HG03097 (cell line): ENCODE measurements around the gene GRIN2A.

Experiments used
- ATAC-seq: cut with Tn5 transposase; IDR thresholded peaks from one replicate; pipeline ENCODE4 v1.9.1; 2021; ENCODE audit not compliant: unreplicated experiment, low FRiP score

GRIN2A gene

DNA sequence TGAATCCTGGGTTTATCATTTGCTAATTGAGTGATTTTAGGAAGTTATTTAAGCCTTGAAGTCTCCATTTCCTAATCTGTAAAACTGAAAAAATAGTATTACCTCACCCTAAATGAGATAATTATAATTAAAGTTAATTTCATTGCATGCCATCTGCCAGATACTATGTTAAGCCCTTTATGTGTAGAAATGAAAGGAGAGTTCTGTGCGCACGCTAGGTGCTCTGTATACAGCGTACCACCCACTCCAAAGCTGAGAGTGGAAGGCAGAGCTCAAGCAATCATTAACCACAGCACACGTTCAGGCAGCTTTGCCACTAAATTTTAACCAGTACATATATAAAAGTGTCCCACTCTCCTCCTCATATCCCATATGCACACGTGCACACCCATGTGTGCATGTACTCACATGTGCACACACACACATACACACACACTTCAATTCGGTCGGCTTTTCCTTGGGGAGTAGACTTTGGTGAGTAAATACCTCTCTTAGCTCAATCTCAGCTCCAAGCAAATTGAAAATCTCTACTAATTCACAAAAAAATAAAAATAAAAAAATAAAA lies 204.8 kb downstream of the GRIN2A start:
- ATAC-seq: no peak

DNA sequence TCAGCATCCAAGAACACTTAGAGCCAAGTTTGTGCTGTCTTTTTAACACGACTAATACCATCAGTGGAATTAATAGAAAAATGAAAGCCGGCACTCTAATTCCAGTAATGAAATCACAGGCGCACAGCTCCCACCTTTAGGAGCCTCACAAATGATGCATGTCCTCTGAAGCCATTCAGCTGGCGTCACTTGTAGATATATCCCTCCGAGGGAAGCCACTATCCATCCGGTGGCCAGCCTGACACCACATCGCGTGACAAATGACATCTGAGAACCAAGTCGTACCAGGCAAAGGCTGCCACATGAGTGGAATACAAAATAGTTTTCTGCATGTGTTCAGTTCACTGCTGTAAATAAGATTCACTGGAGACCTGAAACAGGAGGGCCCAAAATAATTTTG lies 205.6 kb downstream of the GRIN2A start:
- ATAC-seq: no peak

DNA sequence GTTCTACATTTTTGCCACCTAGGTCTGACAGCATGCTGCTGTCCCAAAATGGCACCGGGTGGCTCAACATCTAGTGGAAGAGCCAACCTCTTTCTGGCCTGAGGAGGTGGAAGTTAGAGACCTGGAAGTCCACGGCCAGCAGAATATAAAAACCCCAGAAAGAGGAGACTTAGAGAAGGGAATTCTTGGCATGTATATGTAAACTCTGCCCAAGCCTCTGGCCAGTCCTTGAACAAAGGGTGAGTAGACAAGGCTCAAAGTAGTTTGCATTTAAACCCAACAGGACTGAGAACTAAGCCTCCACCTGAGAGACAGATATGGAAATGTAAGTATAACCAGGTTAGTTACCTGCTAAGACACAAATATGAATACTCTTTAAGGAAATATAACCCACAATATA lies 210.3 kb downstream of the GRIN2A start:
- ATAC-seq: no peak

DNA sequence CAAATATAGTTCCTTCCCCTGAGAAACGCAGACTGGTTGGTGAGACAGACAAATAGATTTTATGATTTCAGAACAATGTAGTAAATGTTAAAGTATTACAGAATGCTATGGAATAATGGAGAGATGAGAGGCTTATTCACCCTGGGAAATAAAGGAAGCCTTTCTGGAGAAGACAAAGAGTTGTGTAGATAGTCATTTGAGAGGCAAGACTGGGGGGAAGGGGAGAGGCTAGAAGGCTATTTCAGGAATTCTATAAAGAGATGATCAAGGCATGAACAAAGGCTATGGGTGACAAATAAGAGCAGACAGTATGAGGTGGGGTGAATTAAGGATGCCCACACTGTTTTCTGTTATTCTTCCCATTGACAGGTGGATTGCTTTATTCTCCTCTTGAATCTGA lies 211.4 kb downstream of the GRIN2A start:
- no peak for ATAC-seq

DNA sequence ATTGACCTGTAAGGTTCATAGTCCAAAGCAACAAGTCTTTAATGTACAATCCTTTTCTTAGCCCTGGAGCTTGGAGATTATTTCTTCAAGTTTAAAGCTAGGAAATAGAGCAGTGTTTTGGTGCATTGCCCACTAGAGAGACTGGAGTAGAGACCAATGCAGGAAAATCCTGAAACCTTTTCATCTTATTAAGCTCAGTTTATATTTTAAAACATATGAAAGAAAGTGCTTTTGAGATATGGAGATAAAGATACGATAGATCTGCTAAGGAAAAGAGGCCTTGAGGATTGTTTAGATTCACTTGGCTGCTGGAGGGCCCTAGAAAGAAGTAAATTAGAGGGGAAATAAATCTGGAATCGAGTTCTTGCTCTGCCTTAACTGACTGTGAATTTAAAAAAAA lies 212.0 kb downstream of the GRIN2A start:
- ATAC-seq: no peak

DNA sequence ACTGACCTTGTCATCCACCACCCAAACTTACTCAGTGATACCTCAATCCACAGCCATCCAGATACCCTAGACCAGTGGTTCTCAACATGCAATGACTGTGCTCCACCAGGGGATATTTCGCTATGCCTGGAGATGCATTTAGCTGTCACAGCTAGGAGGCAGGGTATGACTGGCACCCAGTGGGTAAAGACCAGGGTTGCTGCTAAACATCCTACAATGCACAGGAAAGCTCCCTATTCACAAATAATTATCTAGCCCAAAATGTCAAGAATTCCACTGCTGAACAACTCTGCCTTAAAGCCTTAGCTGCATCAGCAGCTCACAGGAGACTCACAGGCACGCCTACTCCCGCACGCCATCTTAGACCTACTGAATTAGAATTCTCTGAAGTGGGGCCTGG lies 212.6 kb downstream of the GRIN2A start:
- no peak for ATAC-seq

DNA sequence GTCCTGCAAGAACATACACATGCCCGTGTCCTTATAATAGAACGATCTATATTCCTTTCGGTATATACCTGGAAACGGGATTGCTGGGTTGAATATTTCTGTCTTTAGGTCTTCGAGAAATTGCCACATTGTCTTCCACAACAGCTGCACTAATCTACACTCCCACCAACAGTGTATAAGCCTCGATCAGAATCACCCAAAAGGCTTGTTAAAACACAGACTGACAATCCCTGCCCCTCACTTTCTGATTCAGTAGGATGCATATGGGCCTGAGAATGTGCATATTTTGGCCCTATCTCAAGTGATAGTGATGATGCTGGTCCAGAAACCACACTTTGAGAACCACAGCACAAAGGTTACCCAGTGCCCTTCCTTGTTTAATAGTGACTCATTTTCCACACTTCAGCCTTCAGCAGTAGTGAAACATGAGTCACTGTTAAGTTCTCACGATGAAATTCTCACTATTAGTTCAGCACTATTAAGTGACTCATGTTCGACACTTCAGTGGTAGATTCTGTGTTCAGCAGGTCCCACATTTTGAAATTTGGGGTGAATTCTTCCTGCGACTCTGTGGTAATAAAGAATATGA lies 215.6 kb downstream of the GRIN2A start:
- ATAC-seq: no peak

DNA sequence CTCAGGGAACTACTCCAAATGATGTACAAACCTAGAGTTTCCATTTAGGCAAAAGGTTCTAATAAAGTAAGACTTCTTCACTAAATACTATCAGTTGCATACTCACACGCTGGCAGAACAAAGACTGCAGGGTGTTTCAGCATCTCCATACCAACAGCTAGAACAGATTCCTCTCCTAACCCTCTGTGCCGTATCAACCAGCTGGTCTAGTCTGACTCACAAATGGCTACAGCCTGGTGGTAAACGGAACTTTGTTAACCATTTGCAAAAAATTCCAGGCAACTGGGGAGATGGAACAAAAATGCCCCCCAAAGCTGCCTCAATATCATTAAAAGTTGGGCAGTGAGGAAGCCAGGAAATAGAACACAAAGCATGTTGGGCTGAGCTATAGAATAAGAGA lies 217.1 kb downstream of the GRIN2A start:
- no peak for ATAC-seq

DNA sequence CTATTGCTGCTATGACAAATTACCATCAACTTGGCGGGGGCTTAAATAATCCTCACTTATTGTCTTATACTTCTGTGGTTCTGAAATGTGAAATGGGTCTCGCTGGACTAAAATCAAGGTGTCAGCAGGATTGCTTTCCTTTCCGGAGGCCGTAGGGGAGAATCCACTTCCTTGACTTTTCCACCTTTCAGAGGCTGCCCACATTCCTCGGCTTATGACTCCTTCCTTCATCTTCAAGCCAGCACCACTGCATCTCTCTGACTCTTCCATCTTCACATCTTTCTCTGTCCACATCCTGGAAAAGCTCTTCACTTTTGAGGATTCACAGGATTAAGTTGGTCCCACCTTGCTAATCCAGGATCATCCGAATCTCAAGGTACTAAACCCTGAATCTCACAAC lies 217.8 kb downstream of the GRIN2A start:
- ATAC-seq: no peak

DNA sequence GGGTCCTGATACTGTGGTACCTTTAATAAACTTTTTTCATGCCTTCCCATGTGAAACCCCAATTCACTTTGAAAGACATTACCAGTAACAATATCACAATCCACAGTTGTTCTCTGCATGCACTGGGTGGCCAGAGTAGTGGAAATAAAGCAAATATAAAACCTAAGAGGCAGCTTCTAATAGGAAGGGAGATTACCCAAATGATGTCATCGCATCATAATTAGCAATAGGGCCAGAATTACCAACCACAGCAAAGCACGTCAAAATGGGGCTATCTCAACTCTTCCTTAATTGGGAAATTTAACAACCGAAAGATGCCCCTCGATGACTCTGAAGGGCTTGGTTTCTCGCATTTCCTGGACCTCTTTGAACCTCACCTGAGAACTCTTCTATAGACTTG lies 224.8 kb downstream of the GRIN2A start:
- no peak for ATAC-seq

DNA sequence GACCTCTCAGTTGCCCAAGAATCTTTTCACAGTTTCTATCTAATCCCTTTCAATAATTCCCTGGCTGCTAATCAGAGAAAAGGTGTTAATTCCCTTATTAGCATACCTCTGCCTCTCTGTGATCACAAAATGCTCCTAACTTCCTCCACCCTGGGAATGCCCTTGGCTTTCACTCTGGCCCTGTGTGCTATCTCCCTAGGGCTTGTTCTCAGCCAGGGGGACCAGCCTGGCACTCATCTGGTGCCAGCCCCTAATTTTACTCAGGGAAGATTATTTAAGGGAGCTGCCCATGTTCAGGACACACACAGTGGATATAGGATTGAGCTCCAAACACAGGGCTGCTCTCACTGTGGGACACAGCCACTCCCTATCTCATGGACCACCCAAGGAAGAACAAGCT lies 225.2 kb downstream of the GRIN2A start:
- ATAC-seq: no peak

DNA sequence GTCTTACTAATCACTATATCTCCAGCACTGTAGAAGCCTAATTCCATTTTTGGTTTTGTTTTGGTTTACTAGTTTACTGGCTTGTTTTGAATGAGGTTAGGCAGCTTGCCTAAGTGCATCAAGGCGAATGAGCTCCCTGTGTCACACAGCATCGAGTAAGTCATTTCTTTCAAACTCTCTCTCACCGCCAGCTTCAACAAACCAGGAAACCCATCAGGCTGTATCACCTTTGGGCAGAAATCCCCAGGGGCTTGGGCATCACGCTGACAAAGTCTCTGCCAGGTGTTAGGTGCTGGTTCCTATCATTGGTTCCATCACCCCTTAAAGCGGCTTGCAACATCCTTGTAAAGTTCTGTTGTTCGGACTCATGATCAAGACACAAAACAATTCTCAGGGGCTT lies 226.6 kb downstream of the GRIN2A start:
- no peak for ATAC-seq

DNA sequence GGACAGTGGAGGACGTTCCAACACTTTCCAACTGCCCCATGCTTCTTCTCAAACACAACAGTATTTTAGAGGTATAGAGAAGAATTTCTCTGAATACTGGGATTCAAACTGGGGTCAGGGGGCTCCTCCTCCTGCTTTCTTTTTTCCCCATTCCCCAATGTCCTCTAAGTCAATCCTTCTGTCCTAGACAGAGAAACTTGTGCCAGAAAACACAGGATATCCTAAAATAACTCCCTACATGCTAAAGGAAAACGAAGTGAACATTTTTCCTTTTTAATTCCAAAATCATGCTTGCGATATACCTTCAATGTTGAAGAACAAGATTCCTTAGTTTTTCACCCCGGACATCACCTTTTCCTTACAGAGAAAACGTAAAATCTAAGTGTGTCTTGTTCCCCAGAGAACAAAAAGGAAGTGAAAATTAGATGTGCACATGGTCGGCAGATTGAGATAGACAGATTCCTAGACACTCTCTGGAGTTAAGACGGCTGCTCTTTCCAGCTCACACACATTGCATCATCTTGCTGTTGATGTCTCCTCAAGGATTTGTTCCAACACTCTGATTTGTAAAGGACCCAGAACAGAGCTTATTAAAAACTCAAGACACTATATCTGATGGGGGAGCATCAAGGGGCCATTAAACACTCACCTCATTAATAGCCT lies 228.2 kb downstream of the GRIN2A start:
- no peak for ATAC-seq

DNA sequence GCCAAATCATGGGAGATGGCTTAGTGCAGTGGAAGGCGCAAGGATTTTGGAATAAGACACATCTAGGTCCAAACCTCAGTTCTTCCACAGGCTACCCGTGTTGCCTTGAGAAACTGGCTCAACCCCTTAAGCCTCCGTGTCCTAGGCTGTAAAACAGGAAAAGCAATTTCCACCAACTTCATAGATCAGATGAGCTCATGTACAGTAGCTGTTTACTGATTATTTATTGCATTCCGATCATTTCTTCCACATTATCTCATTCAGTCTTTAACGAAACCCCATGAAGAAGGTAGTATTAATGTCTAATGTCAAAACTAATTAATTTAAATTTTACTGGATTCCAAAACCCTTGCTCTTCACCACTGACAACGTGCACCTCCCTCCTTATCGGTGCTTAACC lies 231.6 kb downstream of the GRIN2A start:
- ATAC-seq: no peak

DNA sequence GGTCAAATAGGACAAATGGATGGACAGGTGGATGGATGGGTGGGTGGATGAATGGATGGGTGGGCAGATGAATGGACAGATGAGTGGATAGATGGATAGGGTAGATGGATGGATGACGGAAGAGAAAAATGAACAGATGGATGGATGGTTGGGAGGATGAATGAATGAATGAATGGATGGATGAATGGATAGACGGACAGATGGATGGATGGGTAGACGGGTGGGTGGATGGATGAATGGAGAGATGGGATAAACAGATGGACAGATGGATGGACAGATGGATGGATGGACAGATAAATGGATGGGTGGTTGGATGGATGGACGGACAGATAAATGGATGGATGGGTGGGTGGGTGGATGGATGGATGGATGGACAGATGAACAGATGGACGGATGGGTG lies 232.8 kb downstream of the GRIN2A start:
- ATAC-seq: no peak

DNA sequence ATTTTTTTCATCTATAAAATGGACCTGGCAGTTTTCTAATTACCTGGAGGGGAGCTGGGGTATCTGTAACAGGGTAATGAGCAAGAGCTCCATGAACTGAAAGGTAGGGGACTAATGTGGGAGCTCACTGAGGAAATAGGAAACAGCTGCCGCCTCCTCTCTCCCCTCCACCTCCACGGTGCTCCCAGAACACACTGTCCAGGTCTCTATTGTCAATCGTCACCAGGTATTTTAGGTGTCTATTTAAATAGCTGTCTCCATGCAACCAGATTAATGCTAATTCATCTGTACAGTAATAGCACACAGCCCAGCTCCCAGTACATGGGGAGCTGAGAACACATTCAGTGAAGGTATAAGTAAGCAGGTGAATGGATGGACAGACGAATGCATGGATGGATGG lies 233.3 kb downstream of the GRIN2A start:
- no peak for ATAC-seq

DNA sequence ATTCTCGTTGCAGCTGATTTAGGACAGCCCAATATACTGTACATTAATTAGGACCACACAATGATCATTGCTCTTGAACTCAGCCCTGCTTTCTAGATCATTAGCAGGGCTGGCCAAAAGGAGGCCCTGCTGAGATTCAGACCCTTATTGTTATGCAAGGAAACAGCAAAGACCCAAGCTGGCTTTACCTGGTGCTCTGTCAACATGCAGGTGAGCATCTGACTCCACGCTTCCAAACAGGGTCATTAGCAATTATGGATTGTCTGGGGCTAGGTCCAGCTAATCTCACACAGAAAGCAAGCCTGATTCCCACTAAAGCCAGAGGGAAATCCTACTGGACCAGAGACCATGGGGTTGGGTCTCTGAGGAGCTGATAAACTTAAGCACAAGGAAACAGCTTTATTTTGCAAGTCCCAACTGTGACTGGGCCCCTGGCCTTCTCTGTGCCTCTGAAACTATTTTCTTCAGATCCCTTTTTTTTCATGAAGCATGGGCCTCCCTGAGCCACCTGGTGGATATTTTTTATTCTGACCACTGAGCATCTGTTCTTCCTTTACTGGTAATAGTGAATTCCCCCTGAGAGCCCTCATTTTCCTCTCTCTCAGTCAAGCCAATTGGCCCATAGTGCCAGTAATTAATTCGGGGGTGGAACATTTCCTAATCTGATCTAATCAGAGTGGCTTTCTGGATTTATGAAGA lies 236.1 kb downstream of the GRIN2A start:
- ATAC-seq: no peak

DNA sequence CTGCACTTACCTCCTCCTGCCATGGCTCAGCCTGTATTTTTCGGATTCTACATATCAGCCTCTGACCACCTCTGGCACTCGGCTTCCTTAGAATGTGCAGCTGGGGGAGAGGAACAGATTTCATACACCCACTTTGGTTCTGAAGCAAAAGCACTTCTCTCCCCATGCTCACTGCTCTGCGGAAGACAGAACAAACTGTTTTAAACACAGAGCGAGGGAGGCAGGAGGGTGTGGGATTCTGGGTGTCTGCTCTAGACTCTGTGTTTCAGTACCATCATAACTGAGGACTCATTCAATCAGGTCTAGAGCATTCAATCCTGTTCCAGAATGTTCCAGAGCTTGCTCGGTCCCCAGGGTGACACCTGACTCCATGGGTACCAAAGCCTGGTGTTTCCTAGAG lies 239.1 kb downstream of the GRIN2A start:
- no peak for ATAC-seq

DNA sequence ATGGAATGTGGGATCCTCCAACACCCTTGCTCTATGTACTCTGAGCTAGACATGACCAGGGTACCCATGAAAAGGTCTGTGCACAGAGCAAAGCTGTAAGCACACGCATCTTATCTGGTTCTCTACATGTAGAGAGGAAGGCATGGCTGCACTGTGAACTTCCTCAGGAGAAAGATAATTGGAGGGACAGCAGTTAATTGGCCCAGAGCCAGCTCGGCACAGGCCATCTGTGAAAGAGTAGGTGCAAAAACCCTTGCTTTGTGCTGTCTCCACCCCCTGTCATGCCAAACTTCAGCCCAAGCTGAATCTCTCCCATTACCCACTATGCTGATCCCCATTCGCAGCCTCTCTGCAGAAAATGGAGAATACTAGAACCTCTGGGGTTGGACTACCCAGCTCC lies 241.0 kb downstream of the GRIN2A start:
- no peak for ATAC-seq

DNA sequence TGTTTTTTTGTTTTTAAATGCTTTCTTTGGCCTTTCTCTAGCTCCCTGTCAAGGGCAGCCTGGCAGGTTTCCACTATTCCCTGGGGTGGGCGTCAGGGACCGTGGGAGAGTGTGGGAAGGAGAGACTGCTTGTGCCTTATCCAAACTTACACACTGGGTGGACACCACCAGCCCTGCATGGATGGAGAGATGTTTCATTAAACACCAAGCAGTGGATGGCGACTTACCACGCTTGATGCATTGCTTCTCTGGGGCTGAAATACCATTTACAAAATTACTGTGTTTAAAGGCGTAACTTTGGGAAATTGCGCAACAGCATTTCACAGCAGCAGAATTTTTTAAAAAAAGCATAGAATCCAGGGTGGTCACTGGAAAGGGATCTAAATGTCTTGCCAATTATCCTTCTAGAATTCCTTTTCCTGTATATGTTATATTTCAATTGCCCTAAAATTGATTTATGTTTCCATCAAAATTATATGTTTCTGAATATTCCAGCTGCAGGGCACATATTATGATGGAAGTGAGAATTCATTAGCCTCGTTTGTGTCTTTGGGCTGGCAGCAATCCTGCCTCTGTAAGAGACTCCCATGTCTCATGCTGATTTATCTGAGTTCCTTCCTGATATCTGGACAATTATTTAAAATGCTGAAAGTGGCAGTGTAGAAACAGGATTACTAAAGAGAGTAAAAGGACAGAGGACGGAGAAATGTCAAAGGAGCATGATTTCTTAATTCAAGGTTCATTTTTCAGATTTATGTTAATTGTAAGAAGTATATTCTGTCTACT lies 247.3 kb downstream of the GRIN2A start:
- ATAC-seq: no peak
